ENCODE measurements around the gene IDH1.

IDH1 gene

DNA sequence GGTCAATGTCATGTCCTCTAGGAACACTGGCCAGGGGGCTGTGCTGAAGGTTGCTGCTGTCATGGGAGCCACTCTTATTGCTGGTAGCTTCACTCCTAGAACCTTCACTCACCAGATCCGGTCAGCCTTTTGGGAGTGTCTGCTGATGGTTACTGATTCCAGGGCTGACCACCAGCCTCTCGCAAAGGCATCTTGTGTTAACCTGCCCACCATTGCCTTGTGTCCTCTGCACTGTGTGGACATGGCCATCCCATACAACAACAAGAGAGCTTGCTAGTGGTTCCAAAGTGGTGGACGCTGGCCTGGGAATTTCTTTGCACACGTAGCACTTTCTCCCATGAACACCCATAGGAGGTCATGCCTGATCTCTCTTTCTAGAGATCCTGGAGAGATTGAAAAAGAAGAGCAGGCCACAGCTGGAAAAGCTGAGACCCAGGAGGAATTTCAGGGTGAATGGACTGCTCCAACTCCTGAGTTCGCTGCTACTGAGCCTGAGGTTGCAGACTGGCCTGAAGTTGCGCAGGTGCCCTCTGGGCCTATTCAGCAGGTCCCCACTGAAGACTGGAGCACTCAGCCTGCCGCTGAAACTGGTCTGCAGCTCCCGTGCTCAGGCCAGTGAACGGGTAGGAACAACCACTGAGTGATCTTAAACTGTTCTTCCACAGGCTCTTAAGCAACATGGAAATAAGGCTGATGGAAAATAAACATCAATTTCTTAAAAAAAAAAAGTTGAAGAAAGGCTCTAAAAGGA, 46.4 kb downstream of the IDH1 start:
- Histone ChIP-seq H3K9me3 (ENCODE audit: control insufficient read depth, insufficient read depth, low read length) (no peaks in the 10 kb centered on the region), H3K36me3 (ENCODE audit: control insufficient read depth, insufficient read depth, low read length) (no peaks in the 10 kb centered on the region), H3K27ac (ENCODE audit: low read depth, low read length) (no peak overlapping the region), H3K27me3 (ENCODE audit: control insufficient read depth, insufficient read depth, low read length) (no peaks in the 10 kb centered on the region), H3K4me3 (ENCODE audit: low read depth, low read length) (no peak overlapping the region), H3K9ac (ENCODE audit: low read depth, low read length) (no peak overlapping the region), H3K4me1 (ENCODE audit: control insufficient read depth, insufficient read depth, low read length) (no peaks in the 10 kb centered on the region)

DNA sequence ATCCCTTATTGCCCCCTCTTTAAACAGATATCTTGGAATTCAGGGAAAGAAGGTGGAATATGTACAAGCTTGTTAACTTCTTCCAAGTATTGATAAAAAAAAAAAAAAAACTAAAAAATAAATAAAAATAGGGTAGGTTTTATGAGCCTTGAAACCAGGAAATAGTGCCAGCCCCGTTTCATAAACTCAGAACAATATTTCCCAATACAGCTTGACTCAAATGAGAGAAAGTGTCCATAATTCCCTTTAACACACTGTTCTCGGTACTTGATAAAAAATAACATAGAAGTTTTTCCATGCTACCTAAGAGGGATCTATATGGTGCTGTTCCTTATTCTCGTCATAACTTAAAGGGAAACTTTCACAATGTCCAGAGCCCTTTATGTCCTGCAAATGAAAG, 47.1 kb downstream of the IDH1 start:
- no peaks in the 10 kb centered on the region for H3K4me1 ChIP-seq (ENCODE audit: control insufficient read depth, insufficient read depth, low read length)
- no peak overlapping the region for H3K9ac ChIP-seq (ENCODE audit: low read depth, low read length)
- no peaks in the 10 kb centered on the region for H3K9me3 ChIP-seq (ENCODE audit: control insufficient read depth, insufficient read depth, low read length)
- no peak overlapping the region for H3K4me3 ChIP-seq (ENCODE audit: low read depth, low read length)
- no peaks in the 10 kb centered on the region for H3K27me3 ChIP-seq (ENCODE audit: control insufficient read depth, insufficient read depth, low read length)
- no peak overlapping the region for H3K27ac ChIP-seq (ENCODE audit: low read depth, low read length)
- no peaks in the 10 kb centered on the region for H3K36me3 ChIP-seq (ENCODE audit: control insufficient read depth, insufficient read depth, low read length)

DNA sequence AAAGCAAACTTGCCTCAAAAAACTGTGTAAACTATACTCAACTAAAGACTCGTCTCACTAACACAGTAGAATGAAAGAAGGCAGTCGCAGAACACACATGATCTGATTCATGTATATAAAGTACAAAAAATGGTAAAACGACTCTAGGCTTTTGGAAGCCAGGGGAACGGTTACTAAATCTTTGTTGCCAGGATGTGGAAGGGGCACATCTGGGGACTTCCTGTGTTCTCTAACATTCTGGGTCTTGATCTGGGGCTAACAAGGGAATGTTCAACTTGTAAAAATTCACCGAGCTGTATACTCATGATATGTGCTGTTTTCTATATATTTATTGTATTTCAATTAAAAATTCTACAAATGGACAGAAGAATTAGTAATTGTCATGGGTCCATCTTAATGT, 50.7 kb downstream of the IDH1 start:
- Histone ChIP-seq H3K4me1 (ENCODE audit: control insufficient read depth, insufficient read depth, low read length) (no peaks in the 10 kb centered on the region), H3K27me3 (ENCODE audit: control insufficient read depth, insufficient read depth, low read length) (no peaks in the 10 kb centered on the region), H3K36me3 (ENCODE audit: control insufficient read depth, insufficient read depth, low read length) (no peaks in the 10 kb centered on the region), H3K4me3 (ENCODE audit: low read depth, low read length) (no peak overlapping the region), H3K9me3 (ENCODE audit: control insufficient read depth, insufficient read depth, low read length) (no peaks in the 10 kb centered on the region), H3K27ac (ENCODE audit: low read depth, low read length) (no peak overlapping the region), H3K9ac (ENCODE audit: low read depth, low read length) (no peak overlapping the region)

DNA sequence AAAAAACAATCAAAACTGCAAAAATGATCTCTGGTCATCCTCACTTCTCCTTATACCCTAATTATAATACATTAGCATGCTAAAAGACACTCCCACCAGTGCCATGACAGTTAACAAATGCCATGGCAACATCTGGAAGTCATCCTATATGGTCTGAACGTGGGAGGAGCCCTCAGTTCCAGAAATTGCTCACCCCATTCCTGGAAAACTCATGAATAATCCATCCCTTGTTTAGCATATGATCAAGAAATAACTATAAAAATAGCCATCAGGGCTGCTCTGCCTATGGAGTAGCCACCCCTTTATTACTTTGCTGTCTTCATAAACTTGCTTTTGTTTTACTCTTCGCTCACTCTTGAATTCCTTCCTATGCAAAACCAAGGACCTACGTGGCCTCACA, 59.3 kb downstream of the IDH1 start:
- no peaks in the 10 kb centered on the region for H3K4me1 ChIP-seq (ENCODE audit: control insufficient read depth, insufficient read depth, low read length)
- H3K9me3 ChIP-seq (ENCODE audit: control insufficient read depth, insufficient read depth, low read length): no peaks in the 10 kb centered on the region
- H3K4me3 ChIP-seq (ENCODE audit: low read depth, low read length): no peak overlapping the region
- no peaks in the 10 kb centered on the region for H3K36me3 ChIP-seq (ENCODE audit: control insufficient read depth, insufficient read depth, low read length)
- no peak overlapping the region for H3K9ac ChIP-seq (ENCODE audit: low read depth, low read length)
- no peak overlapping the region for H3K27ac ChIP-seq (ENCODE audit: low read depth, low read length)
- no peaks in the 10 kb centered on the region for H3K27me3 ChIP-seq (ENCODE audit: control insufficient read depth, insufficient read depth, low read length)

DNA sequence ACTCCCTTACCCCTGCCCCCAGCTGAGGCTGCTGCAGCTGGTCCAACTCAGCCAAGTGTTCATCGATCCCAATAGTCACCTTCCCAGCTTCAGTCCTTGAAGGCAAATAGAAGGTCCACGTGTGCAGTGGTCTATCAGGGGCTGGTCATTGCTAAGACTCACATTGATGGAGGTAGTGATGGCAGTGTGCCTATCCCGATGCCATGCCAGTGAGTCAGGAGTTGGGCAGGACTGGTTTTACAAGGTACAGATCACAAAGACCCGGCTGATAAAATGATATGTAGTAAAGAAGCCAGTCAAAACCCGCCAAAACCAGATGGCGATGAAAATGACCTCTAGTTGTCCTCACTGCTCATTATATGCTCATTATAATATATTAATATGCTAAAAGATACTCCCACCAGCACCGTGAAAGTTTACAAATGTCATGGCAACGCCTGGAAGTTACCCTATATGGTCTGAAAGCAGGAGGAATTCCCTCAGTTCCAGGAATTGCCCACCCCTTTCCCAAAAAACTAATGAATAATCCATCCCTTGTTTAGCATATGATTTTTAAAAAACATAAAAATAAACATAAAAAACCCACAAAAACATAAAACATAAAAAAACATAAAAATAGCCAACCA, 62.1 kb downstream of the IDH1 start:
- Histone ChIP-seq H3K4me3 (ENCODE audit: low read depth, low read length) (no peak overlapping the region), H3K9me3 (ENCODE audit: control insufficient read depth, insufficient read depth, low read length) (no peaks in the 10 kb centered on the region), H3K36me3 (ENCODE audit: control insufficient read depth, insufficient read depth, low read length) (no peaks in the 10 kb centered on the region), H3K9ac (ENCODE audit: low read depth, low read length) (no peak overlapping the region), H3K27ac (ENCODE audit: low read depth, low read length) (no peak overlapping the region), H3K27me3 (ENCODE audit: control insufficient read depth, insufficient read depth, low read length) (no peaks in the 10 kb centered on the region), H3K4me1 (ENCODE audit: control insufficient read depth, insufficient read depth, low read length) (peaks cover 12% of the 10 kb centered on the region)

DNA sequence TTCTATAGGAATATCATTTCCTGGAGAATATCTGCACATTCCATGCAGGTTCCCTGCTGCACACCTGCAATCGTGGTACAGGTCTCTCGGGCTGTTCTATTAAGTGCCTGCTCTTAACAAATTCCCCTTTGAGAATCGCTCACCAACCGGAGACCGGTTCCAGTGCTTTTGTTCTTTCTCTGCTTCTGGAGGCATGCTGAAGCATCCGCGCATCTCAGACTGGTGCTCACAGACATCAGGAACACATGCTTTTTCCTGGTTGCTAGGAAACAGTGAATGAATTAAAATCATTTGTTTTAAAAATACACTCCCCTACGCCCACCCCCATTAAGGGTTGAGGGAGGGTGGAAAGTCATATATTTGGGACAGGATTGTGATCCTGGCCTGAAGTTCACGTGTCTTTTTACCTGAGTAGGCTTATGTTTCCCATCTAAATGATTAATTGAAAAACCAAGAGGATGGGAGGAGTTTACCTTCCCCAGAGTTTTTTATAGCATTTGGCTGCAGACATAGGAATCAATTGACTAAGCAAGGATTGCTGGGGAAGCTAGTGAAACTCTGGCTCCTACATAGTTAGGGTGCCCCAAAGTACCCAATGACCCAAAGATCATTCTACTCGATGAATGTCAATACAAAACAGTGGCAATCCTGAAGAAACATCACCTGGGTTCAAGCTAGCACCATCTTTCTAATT, 64.9 kb downstream of the IDH1 start, which contains the start of gene C2orf80:
Gene C2orf80, minus strand, starts transcription at position 221 of the 694 bp plus-strand sequence. CDS start 3,044 bp downstream, outside the sequence.
- Histone ChIP-seq H3K9me3 (ENCODE audit: control insufficient read depth, insufficient read depth, low read length) (no peaks in the 10 kb centered on the region), H3K4me1 (ENCODE audit: control insufficient read depth, insufficient read depth, low read length) (peaks cover 29% of the 10 kb centered on the region), H3K36me3 (ENCODE audit: control insufficient read depth, insufficient read depth, low read length) (no peaks in the 10 kb centered on the region), H3K9ac (ENCODE audit: low read depth, low read length) (no peak within 1 kb of the TSS), H3K4me3 (ENCODE audit: low read depth, low read length) (no peak within 1 kb of the TSS), H3K27ac (ENCODE audit: low read depth, low read length) (no peak within 1 kb of the TSS), H3K27me3 (ENCODE audit: control insufficient read depth, insufficient read depth, low read length) (no peaks in the 10 kb centered on the region)

DNA sequence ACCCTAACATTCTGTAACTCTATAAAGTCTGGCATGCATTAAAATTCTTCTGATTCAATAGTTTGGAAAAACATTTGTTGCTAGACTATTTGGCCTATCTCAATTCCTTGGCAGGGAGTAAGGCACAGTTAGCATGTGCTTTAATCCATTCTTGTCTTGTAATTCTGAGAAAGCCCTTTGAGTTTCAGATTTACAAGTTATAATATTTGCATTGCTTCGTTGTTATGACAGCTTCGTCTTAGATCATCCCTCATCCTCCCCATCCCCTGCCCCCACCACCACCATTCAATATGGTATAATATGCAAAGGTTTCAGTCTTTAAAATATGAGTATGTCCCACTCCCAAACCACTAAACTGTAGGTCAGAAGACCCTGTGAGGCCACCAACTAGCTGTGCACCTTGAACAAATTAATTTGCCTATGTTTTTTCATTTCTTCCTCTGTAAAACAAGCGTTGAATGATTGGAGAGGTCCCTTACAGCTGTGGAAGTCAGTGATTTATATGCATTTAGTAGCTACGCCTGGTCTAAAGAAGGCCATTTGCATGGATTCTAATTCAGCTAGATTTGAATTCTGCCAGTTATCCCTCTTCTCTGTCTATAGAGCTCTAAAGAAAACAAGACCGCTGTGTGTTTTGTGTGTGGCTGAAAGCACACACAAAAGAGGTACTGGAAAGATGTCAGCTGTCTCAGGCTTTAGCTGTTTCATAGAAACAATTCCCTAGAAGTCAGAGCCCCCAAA, 65.6 kb downstream of the IDH1 start:
- H3K4me3 ChIP-seq (ENCODE audit: low read depth, low read length): no peak overlapping the region
- no peak overlapping the region for H3K9ac ChIP-seq (ENCODE audit: low read depth, low read length)
- H3K27ac ChIP-seq (ENCODE audit: low read depth, low read length): no peak overlapping the region
- H3K9me3 ChIP-seq (ENCODE audit: control insufficient read depth, insufficient read depth, low read length): no peaks in the 10 kb centered on the region
- H3K4me1 ChIP-seq (ENCODE audit: control insufficient read depth, insufficient read depth, low read length): peaks cover 36% of the 10 kb centered on the region
- H3K27me3 ChIP-seq (ENCODE audit: control insufficient read depth, insufficient read depth, low read length): no peaks in the 10 kb centered on the region
- no peaks in the 10 kb centered on the region for H3K36me3 ChIP-seq (ENCODE audit: control insufficient read depth, insufficient read depth, low read length)

DNA sequence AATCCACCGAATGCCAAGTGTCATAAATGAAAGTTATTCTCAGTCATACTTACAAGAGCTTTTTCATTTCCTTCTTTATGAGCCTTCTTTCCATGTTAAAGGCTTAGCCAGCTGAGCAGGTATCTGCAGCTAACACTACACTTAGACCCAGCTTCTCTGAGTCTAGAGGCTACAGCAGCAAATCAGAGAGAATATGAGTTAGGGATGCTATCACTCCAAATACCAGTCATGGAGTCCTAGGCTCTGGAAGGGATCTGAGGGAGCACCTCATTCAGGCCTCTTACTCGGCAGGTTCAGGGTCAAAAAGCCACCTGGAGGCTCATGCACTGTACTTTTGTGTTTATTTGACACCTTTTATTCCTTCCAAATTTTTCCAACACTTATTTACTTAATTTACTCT, 68.0 kb downstream of the IDH1 start:
- H3K27ac ChIP-seq (ENCODE audit: low read depth, low read length): no peak overlapping the region
- no peaks in the 10 kb centered on the region for H3K36me3 ChIP-seq (ENCODE audit: control insufficient read depth, insufficient read depth, low read length)
- no peak overlapping the region for H3K4me3 ChIP-seq (ENCODE audit: low read depth, low read length)
- H3K9ac ChIP-seq (ENCODE audit: low read depth, low read length): no peak overlapping the region
- no peaks in the 10 kb centered on the region for H3K27me3 ChIP-seq (ENCODE audit: control insufficient read depth, insufficient read depth, low read length)
- H3K9me3 ChIP-seq (ENCODE audit: control insufficient read depth, insufficient read depth, low read length): no peaks in the 10 kb centered on the region
- peaks cover 47% of the 10 kb centered on the region for H3K4me1 ChIP-seq (ENCODE audit: control insufficient read depth, insufficient read depth, low read length)

DNA sequence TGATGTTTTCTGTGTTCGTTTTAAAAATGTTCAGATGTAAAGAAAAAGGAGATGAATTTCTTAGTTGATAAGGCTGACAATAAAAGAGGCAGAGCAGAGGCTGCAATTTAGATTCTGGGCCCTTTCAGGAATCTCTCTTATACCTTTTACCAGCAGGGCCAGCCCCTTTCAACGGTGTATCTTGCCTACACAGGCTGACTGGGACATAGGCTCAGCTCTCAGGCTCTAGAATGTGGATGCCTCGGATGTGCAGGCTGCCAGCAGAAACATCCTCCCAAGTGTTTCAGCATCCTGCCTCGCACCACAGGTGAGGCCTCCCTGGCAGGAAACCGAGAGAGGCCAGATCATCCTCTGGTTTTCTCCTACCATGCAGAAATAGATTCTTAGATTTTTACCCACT, 68.4 kb downstream of the IDH1 start:
- Histone ChIP-seq H3K9me3 (ENCODE audit: control insufficient read depth, insufficient read depth, low read length) (no peaks in the 10 kb centered on the region), H3K27me3 (ENCODE audit: control insufficient read depth, insufficient read depth, low read length) (no peaks in the 10 kb centered on the region), H3K4me3 (ENCODE audit: low read depth, low read length) (no peak overlapping the region), H3K36me3 (ENCODE audit: control insufficient read depth, insufficient read depth, low read length) (no peaks in the 10 kb centered on the region), H3K27ac (ENCODE audit: low read depth, low read length) (no peak overlapping the region), H3K9ac (ENCODE audit: low read depth, low read length) (no peak overlapping the region), H3K4me1 (ENCODE audit: control insufficient read depth, insufficient read depth, low read length) (peaks cover 47% of the 10 kb centered on the region)

Data from HUES48 (cell line).